ENCODE data around the gene NAP1L5.

NAP1L5 gene

DNA sequence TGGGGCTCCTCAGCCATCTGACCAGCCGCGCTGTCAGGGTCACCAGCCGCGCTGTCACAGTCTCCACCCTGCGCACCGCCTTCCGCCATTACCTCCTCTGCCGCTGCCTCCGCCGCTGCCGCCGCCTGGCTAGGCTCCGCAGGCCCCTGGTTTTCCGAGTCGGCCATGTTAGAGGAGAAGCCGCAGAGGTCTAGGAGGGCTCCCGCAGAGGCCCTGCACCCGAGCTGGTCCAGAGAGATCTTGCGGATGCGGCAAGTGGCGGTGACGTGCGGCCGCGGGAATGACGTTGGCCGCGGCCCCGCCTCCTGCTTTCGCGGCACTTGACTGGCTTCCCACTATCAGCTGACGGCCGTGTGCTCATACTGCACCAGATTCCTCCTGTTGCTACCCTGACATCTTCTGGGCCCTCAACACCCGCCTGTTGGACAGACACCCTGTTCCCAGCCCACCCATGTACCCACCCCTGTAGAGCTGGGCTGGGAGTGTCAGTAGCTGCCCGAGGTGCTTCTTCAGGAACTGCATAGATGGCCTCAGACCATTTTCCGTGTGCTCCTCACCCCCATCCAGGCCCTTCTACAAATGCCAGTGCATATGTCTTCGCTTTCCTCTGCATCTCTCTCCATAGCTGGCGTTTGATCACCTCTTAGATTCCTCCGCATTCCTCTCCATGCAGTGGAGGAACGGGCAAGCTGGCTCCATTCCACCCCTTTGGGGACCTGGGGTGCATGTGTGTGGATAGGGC is at the start of gene NAP1L5:
Gene NAP1L5, minus strand, starts transcription at position 242 of the 742 bp plus-strand sequence. Its CDS starts 75 bp downstream, at position 167.
- ATAC-seq (ENCODE audit: low read depth) (peak; percentile 97), DNase-seq (ENCODE audit: low spot score in 2 of 2) (peak; percentile 57 to 66)

DNA sequence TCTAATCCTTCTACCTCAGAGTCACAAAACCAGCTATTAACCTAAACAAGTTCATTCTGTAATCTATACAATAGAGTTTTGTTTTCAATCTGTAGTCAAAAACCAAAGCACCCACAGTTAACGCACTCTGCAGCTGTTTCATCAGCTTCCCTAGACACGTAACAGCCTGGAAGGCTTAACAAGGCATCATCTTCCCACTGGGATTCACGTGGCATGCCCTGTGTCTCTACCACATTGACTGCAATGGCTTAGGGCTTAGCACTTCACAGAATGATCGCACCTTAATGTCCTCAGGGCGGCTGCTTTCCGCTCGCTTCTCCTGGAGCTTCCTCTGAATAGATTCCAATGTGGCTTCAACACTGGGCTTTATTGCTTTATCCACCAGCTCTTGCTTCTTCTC is 49.7 kb upstream of the NAP1L5 start:
- DNase-seq (ENCODE audit: low spot score in 2 of 2) (no peak), ATAC-seq (ENCODE audit: low read depth) (no peak)
- no peak overlapping the region for H3K4me3 Mint-ChIP-seq
- peaks cover 3% of the 10 kb centered on the region for H3K27me3 Mint-ChIP-seq
- peaks cover 2% of the 10 kb centered on the region for H3K36me3 Mint-ChIP-seq
- no peaks in the 10 kb centered on the region for H3K9me3 Mint-ChIP-seq
- H3K4me1 Mint-ChIP-seq = no peaks in the 10 kb centered on the region
- no peak overlapping the region for H3K27ac Mint-ChIP-seq

More for the DNA sequence above, at the start of gene NAP1L5:
- H3K36me3 Mint-ChIP-seq = peaks cover 20% of the 10 kb centered on the region
- no peaks in the 10 kb centered on the region for H3K27me3 Mint-ChIP-seq
- peak within 1 kb of the TSS; percentile 88 for H3K27ac Mint-ChIP-seq
- peaks cover 9% of the 10 kb centered on the region for H3K4me1 Mint-ChIP-seq
- H3K4me3 Mint-ChIP-seq = peak within 1 kb of the TSS; percentile 90
- H3K9me3 Mint-ChIP-seq = no peaks in the 10 kb centered on the region

GRCh38 chr4:88746206-88746605 is 48.6 kb upstream of the NAP1L5 start:
- Mint-ChIP-seq H3K36me3 (peaks cover 2% of the 10 kb centered on the region), H3K27me3 (peaks cover 3% of the 10 kb centered on the region), H3K9me3 (no peaks in the 10 kb centered on the region), H3K27ac (no peak overlapping the region), H3K4me3 (no peak overlapping the region), H3K4me1 (no peaks in the 10 kb centered on the region)
- no peak for DNase-seq (ENCODE audit: low spot score in 2 of 2)
- no peak for ATAC-seq (ENCODE audit: low read depth)

DNA sequence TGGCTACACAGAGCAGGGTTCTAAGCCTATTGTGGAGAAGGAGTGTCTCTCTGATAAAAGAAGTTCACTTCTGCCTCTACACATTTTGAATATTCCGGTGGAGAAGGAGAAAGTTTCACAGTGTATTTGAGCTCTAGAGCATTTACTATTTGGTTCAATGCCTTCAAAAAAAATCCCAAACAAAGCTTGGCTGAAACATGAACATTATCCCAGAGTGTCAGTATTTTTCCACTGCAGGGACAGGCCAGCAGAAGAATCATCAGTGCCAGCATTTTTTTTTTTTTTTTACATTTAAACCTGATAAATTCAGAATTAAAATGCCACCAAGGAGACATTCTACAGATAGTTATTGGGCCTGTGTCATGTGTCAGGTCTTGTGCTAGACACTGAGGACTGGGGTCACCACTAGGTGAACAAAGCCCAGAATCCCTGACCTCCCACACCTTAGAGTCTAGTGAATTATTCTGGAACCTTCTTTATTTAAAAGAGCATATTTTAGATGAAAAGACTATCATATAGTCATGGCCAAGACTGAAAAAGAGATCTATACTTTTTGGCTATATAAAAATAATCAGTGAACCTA is 48.0 kb upstream of the NAP1L5 start:
- no peak for ATAC-seq (ENCODE audit: low read depth)
- no peak for DNase-seq (ENCODE audit: low spot score in 2 of 2)
- no peak overlapping the region for H3K27ac Mint-ChIP-seq
- peaks cover 2% of the 10 kb centered on the region for H3K36me3 Mint-ChIP-seq
- H3K4me3 Mint-ChIP-seq = no peak overlapping the region
- H3K9me3 Mint-ChIP-seq = no peaks in the 10 kb centered on the region
- H3K27me3 Mint-ChIP-seq = peaks cover 3% of the 10 kb centered on the region
- H3K4me1 Mint-ChIP-seq = no peaks in the 10 kb centered on the region

- Mint-ChIP-seq H3K9me3 (no peaks in the 10 kb centered on the region), H3K36me3 (peaks cover 2% of the 10 kb centered on the region)
- no peak for ATAC-seq (ENCODE audit: low read depth)
Observed at GRCh38 chr4:88745175-88745574, 47.5 kb upstream of the NAP1L5 start.

DNA sequence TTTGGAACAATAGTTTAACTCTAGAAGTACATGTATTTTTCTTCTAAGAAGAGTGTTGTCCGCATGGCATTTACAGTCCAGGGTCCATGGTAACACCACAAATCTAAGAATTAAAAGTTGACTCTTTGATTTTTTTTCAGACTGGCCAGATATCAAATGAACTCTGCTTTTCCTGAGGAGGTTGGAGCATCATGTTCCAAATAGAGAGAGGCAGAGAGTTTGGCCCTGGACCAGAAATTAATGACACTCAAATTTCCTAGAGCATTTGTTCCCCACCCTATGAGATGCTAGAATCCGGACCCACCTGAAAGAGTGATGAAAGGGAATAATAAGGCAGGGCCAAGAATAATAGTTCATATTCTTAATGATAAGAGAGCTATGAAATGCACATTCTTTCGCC is 47.0 kb upstream of the NAP1L5 start:
- DNase-seq (ENCODE audit: low spot score in 2 of 2) (no peak), ATAC-seq (ENCODE audit: low read depth) (no peak)
- H3K9me3 Mint-ChIP-seq = no peaks in the 10 kb centered on the region
- no peaks in the 10 kb centered on the region for H3K4me1 Mint-ChIP-seq
- H3K4me3 Mint-ChIP-seq = no peak overlapping the region
- no peaks in the 10 kb centered on the region for H3K27me3 Mint-ChIP-seq
- H3K27ac Mint-ChIP-seq = no peak overlapping the region
- peaks cover under 1% of the 10 kb centered on the region for H3K36me3 Mint-ChIP-seq

More at GRCh38 chr4:88745175-88745574, 47.5 kb upstream of the NAP1L5 start:
- Mint-ChIP-seq H3K4me1 (no peaks in the 10 kb centered on the region), H3K27me3 (peaks cover under 1% of the 10 kb centered on the region), H3K4me3 (no peak overlapping the region), H3K27ac (no peak overlapping the region)
- DNase-seq (ENCODE audit: low spot score in 2 of 2) = no peak

GRCh38 chr4:88743696-88744095 is 46.1 kb upstream of the NAP1L5 start:
- peaks cover 1% of the 10 kb centered on the region for H3K27me3 Mint-ChIP-seq
- no peak overlapping the region for H3K4me3 Mint-ChIP-seq
- H3K9me3 Mint-ChIP-seq = no peaks in the 10 kb centered on the region
- DNase-seq (ENCODE audit: low spot score in 2 of 2) = no peak
- no peak overlapping the region for H3K27ac Mint-ChIP-seq
- H3K4me1 Mint-ChIP-seq = no peaks in the 10 kb centered on the region
- H3K36me3 Mint-ChIP-seq = no peaks in the 10 kb centered on the region
- no peak for ATAC-seq (ENCODE audit: low read depth)

DNA sequence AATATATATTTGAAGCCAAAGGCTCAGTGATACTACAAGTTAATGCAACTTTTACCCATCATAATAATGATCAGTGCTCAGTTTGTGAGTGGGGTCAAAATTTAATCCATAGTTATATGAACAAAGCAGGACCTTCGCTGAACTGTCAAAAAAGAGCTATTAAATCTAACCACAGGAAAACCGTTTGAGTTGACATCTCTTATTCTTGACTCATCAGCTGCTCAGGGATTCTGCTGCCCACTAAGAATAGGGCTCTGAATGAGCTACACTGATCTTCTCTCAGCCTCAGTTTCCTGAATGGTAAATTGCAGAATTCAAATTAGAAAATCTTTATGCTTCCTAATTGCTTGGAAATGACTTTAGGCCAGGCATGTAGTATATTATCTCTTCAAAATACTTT is 44.9 kb upstream of the NAP1L5 start:
- DNase-seq (ENCODE audit: low spot score in 2 of 2) (no peak), ATAC-seq (ENCODE audit: low read depth) (no peak)
- no peak overlapping the region for H3K27ac Mint-ChIP-seq
- peaks cover 6% of the 10 kb centered on the region for H3K4me1 Mint-ChIP-seq
- H3K27me3 Mint-ChIP-seq = peaks cover 3% of the 10 kb centered on the region
- no peak overlapping the region for H3K4me3 Mint-ChIP-seq
- H3K9me3 Mint-ChIP-seq = no peaks in the 10 kb centered on the region
- H3K36me3 Mint-ChIP-seq = no peaks in the 10 kb centered on the region

GRCh38 chr4:88738180-88738579 is 40.6 kb upstream of the NAP1L5 start:
- H3K4me3 Mint-ChIP-seq = no peak overlapping the region
- H3K27ac Mint-ChIP-seq = peak overlapping the region; percentile 15

GRCh38 chr4:88737307-88737941 is 39.8 kb upstream of the NAP1L5 start:
- Mint-ChIP-seq H3K4me3 (peak overlapping the region; percentile 63), H3K27me3 (peaks cover 3% of the 10 kb centered on the region), H3K4me1 (peaks cover 20% of the 10 kb centered on the region), H3K36me3 (no peaks in the 10 kb centered on the region), H3K27ac (peak overlapping the region; percentile 15), H3K9me3 (no peaks in the 10 kb centered on the region)
- DNase-seq (ENCODE audit: low spot score in 2 of 2) (peak in 1 of 2 donors; percentile 7), ATAC-seq (ENCODE audit: low read depth) (peak; percentile 85)

More at GRCh38 chr4:88738180-88738579, 40.6 kb upstream of the NAP1L5 start:
- Mint-ChIP-seq H3K27me3 (peaks cover 3% of the 10 kb centered on the region), H3K4me1 (peaks cover 20% of the 10 kb centered on the region), H3K9me3 (no peaks in the 10 kb centered on the region), H3K36me3 (no peaks in the 10 kb centered on the region)
- DNase-seq (ENCODE audit: low spot score in 2 of 2) (no peak), ATAC-seq (ENCODE audit: low read depth) (no peak)

DNA sequence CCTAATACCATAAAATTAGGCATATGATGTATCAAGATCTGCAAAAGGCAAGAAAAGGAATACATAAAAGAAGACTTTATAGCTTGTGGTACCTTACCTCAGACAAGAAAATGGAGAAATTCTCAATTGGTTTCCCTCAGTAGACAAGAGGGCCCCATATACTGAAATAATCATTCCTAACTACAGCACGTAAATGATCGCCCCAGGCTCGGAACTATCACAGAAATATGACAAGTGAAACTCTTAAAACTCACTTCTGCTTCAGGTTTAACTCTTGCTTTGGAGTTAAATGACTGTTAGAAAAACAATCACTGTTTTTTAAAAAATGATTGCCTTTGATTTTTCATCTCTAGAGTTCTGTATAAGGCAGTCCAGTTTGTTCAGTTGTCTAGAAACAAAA is 38.6 kb upstream of the NAP1L5 start:
- no peaks in the 10 kb centered on the region for H3K36me3 Mint-ChIP-seq

GRCh38 chr4:88735564-88735963 is 37.9 kb upstream of the NAP1L5 start:
- H3K4me3 Mint-ChIP-seq = no peak overlapping the region
- H3K27ac Mint-ChIP-seq = no peak overlapping the region
- DNase-seq (ENCODE audit: low spot score in 2 of 2) = no peak
- H3K9me3 Mint-ChIP-seq = no peaks in the 10 kb centered on the region
- peaks cover 20% of the 10 kb centered on the region for H3K4me1 Mint-ChIP-seq
- no peaks in the 10 kb centered on the region for H3K36me3 Mint-ChIP-seq
- peaks cover 3% of the 10 kb centered on the region for H3K27me3 Mint-ChIP-seq
- no peak for ATAC-seq (ENCODE audit: low read depth)

More for the DNA sequence above, 38.6 kb upstream of the NAP1L5 start:
- Mint-ChIP-seq H3K27me3 (peaks cover 3% of the 10 kb centered on the region), H3K4me1 (peaks cover 20% of the 10 kb centered on the region), H3K27ac (no peak overlapping the region), H3K9me3 (no peaks in the 10 kb centered on the region), H3K4me3 (no peak overlapping the region)
- no peak for ATAC-seq (ENCODE audit: low read depth)
- no peak for DNase-seq (ENCODE audit: low spot score in 2 of 2)

DNA sequence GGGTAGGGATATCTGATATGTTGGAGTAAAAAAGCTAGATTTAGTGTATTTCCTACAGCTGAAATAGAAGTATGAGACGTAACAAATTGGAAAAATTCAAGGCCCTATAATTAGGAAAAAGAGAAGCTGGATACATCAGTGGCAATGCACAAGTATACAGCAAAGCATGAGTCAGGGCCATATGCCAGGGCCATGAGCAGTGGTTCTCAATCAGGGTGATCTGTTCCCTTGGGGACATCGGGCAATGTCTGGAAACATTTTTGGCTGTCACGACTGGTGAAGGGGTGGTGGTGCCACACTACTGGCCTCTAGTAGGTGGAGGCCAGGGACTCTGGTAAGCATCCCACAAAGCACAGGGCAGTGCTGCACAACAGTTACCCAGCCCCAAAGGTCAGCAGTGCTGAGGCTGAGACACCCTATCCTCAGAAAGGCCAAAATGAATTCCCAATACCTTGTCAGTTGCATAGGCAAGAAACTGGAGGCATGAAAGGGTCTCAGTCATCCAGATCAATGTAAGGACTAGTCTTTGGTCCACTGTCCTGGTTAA is 36.8 kb upstream of the NAP1L5 start:
- peaks cover 20% of the 10 kb centered on the region for H3K4me1 Mint-ChIP-seq
- H3K9me3 Mint-ChIP-seq = no peaks in the 10 kb centered on the region
- H3K27me3 Mint-ChIP-seq = peaks cover 3% of the 10 kb centered on the region
- H3K27ac Mint-ChIP-seq = no peak overlapping the region
- DNase-seq (ENCODE audit: low spot score in 2 of 2) (no peak), ATAC-seq (ENCODE audit: low read depth) (no peak)
- H3K4me3 Mint-ChIP-seq = no peak overlapping the region
- H3K36me3 Mint-ChIP-seq = peaks cover 1% of the 10 kb centered on the region

DNA sequence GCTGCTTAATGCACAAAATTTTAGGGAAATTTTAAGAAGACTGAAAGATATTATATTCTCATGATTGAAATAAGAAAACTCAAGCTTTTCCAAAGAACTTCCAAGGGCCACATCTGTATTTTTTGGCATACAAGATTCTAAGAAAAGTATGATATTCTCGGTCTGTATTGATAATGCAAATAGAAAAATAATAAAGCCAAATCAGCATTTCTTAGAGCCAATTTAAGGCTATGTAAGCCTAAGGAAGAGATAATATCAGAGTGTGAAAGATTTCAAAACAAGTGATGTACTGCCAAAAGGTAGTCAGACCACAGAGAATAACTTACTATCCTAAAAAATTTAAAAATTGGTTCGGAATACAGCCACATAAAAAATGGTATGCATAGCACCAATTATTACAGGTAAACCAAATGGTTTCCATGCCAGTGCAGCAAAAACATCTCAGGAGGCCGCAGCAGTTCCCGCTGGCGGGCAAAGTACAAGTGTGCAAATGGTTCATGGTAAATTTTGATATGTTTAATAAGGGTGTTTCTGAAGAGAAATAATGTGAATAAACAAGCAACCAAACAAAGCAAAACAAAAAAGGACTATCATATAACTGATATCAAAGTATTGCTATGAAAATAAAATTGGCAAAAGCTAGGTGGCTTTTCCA is 35.2 kb upstream of the NAP1L5 start:
- ATAC-seq (ENCODE audit: low read depth) (no peak), DNase-seq (ENCODE audit: low spot score in 2 of 2) (no peak)
- H3K36me3 Mint-ChIP-seq = peaks cover 4% of the 10 kb centered on the region
- H3K9me3 Mint-ChIP-seq = no peaks in the 10 kb centered on the region
- H3K27ac Mint-ChIP-seq = no peak overlapping the region
- H3K4me3 Mint-ChIP-seq = no peak overlapping the region
- H3K4me1 Mint-ChIP-seq = peaks cover 16% of the 10 kb centered on the region
- no peaks in the 10 kb centered on the region for H3K27me3 Mint-ChIP-seq

Data from memory B cell (primary cell).